ENCODE data around the gene GPSM1.

The GPSM1 gene

GRCh38 chr9:136335296-136336155 is 8.2 kb downstream of the GPSM1 start:
- DNase-seq, result no peak

- DNase-seq, result no peak
Observed at GRCh38 chr9:136336156-136336870, 9.0 kb downstream of the GPSM1 start.

GRCh38 chr9:136336881-136337280 is 9.5 kb downstream of the GPSM1 start:
- DNase-seq, result no peak

GRCh38 chr9:136337416-136338395 is 10.4 kb downstream of the GPSM1 start:
- DNase-seq, result no peak

- no peak for DNase-seq
Observed at GRCh38 chr9:136338511-136338910, 11.2 kb downstream of the GPSM1 start.

- no peak for DNase-seq
Observed at GRCh38 chr9:136339173-136339957, 12.0 kb downstream of the GPSM1 start.

GRCh38 chr9:136339958-136340310 is 12.6 kb downstream of the GPSM1 start:
- DNase-seq, result no peak

GRCh38 chr9:136340356-136341041 is 13.2 kb downstream of the GPSM1 start:
- DNase-seq, result no peak

GRCh38 chr9:136341042-136341655 is 13.8 kb downstream of the GPSM1 start:
- no peak for DNase-seq

- no peak for DNase-seq
Observed at GRCh38 chr9:136341769-136342168, 14.4 kb downstream of the GPSM1 start.

- no peak for DNase-seq
Observed at GRCh38 chr9:136342181-136343120, 15.1 kb downstream of the GPSM1 start.

- no peak for DNase-seq
Observed at GRCh38 chr9:136343121-136343883, 16.0 kb downstream of the GPSM1 start.

- no peak for DNase-seq
Observed at GRCh38 chr9:136343884-136344269, 16.5 kb downstream of the GPSM1 start.

- no peak for DNase-seq
Observed at GRCh38 chr9:136344544-136345280, 17.4 kb downstream of the GPSM1 start.

- DNase-seq, result no peak
Observed at GRCh38 chr9:136345281-136346156, 18.2 kb downstream of the GPSM1 start.

GRCh38 chr9:136346157-136346481 is 18.8 kb downstream of the GPSM1 start:
- DNase-seq, result no peak

GRCh38 chr9:136346927-136347465 is 19.7 kb downstream of the GPSM1 start:
- DNase-seq, result no peak
